BJ (cell line): ENCODE data around the gene HOXD11. TPM values are rescaled to one million over a fixed set of nuclear protein-coding genes. Genes with fewer than 3 reads are reported as not detected.

Experiments used
- CTCF ChIA-PET: fragments of 350-600 bp; formaldehyde crosslinking; extraction: SDS; loops from one replicate; lab custom pipeline; 2021; ENCODE audit warnings: antibody characterized with exemption, inconsistent platforms; lab: Yijun Ruan, JAX
- POLR2A ChIA-PET: fragments of 300-600 bp; sonication (Branson Sonifier 250); formaldehyde crosslinking; extraction: SDS; loops from one replicate; lab custom pipeline; 2021; ENCODE audit warnings: antibody characterized with exemption; lab: Charles Lee
- DNase-seq: peaks from one replicate; pipeline ENCODE4 v3.0.0-alpha.2; 2011; ENCODE audit warnings: low read depth
- H3K27me3 ChIP-seq: 2 replicates; pipeline ENCODE4 v1.6.0; 2011; ENCODE audit warnings: low read length; ENCODE audit not compliant: control insufficient read depth, insufficient read depth
- H3K36me3 ChIP-seq: 2 replicates; pipeline ENCODE4 v1.5.1; 2011; ENCODE audit warnings: low read length; ENCODE audit not compliant: control insufficient read depth, insufficient read depth
- H3K4me3 ChIP-seq: 2 replicates; pipeline ENCODE4 v1.5.1; 2011; ENCODE audit warnings: low read depth, mild to moderate bottlenecking, control low read depth, low read length
- polyA plus RNA-seq: library from polyadenylated mRNA; depleted of rRNA; stranded (reverse); fragments of >200 nt; gene quantifications from 2 replicates; pipeline ENCODE4 v1.2.3, GENCODE V29; 2011
- TF ChIP-seq, protein P1 (sequence below): IDR thresholded peaks from 2 replicates; pipeline ENCODE4 v1.5.1; 2011; ENCODE audit warnings: low read depth, mild to moderate bottlenecking, control low read depth, inconsistent platforms, low read length, moderate library complexity; ENCODE audit not compliant: insufficient read depth

Gene HOXD11
- polyA plus RNA-seq, 1 experiment, result 9.9 TPM

- ChIA-PET CTCF (interaction anchor here (0.8 to 4.4 kb wide), 9 partner anchors 9 to 1004 kb away, joined by 3 to 24 read pairs (median 4); no protein-coding TSS in a partner anchor), POLR2A (interaction anchor here (0.7 kb wide), 1 partner anchor 14 kb away, joined by 3 read pairs; the partner anchor contains the start of gene HOXD9)
- Histone ChIP-seq H3K36me3 (no peaks in the 10 kb centered on the region), H3K27me3 (peaks cover 48% of the 10 kb centered on the region), H3K4me3 (peak overlapping the region; percentile 40)
- DNase-seq, result no peak
- TF ChIP-seq, protein P1, sequence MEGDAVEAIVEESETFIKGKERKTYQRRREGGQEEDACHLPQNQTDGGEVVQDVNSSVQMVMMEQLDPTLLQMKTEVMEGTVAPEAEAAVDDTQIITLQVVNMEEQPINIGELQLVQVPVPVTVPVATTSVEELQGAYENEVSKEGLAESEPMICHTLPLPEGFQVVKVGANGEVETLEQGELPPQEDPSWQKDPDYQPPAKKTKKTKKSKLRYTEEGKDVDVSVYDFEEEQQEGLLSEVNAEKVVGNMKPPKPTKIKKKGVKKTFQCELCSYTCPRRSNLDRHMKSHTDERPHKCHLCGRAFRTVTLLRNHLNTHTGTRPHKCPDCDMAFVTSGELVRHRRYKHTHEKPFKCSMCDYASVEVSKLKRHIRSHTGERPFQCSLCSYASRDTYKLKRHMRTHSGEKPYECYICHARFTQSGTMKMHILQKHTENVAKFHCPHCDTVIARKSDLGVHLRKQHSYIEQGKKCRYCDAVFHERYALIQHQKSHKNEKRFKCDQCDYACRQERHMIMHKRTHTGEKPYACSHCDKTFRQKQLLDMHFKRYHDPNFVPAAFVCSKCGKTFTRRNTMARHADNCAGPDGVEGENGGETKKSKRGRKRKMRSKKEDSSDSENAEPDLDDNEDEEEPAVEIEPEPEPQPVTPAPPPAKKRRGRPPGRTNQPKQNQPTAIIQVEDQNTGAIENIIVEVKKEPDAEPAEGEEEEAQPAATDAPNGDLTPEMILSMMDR, result no peak
These were observed 29.5 kb downstream of the HOXD11 start for GRCh38 chr2:176136374-176137251.

DNA sequence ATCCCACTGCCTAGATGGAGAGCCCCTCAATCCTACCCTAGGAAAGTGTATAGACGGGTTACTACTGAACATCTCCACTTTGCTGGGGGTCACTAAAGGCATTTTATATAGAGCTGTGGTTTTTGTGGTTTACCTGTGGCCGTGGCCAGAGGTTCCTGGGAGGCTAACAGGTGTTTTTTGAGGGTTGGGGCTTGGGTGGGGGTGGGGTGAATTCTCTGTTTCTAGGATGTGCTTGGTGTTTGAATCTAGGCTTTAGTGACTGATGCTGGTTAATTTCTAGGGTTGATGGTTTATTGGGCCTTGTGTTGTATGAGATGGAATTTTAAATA is 30.1 kb downstream of the HOXD11 start:
- ChIA-PET CTCF (interaction anchor here (0.9 to 4.7 kb wide), 7 partner anchors 10 to 515 kb away, joined by 3 to 92 read pairs (median 5); no protein-coding TSS in a partner anchor), POLR2A (no interaction called here)
- Histone ChIP-seq H3K27me3 (peaks cover 46% of the 10 kb centered on the region), H3K4me3 (peak overlapping the region; percentile 40), H3K36me3 (no peaks in the 10 kb centered on the region)
- TF ChIP-seq, protein P1, result no peak
- no peak for DNase-seq

DNA sequence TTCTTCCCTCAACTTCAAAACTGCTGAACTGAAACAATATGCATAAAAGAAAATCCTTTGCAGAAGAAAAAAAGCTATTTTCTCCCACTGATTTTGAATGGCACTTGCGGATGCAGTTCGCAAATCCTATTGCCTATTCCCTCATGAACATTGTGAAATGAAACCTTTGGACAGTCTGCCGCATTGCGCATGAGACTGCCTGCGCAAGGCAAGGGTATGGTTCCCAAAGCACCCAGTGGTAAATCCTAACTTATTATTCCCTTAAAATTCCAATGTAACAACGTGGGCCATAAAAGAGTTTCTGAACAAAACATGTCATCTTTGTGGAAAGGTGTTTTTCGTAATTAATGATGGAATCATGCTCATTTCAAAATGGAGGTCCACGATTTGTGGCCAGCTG is 30.8 kb downstream of the HOXD11 start:
- Histone ChIP-seq H3K4me3 (no peak overlapping the region), H3K36me3 (no peaks in the 10 kb centered on the region), H3K27me3 (peaks cover 42% of the 10 kb centered on the region)
- ChIA-PET CTCF (interaction anchor here (1.6 to 8.7 kb wide), 5 partner anchors 11 to 514 kb away, joined by 8 to 110 read pairs (median 72); no protein-coding TSS in a partner anchor), POLR2A (no interaction called here)
- DNase-seq, result no peak
- TF ChIP-seq, protein P1, result no peak

DNA sequence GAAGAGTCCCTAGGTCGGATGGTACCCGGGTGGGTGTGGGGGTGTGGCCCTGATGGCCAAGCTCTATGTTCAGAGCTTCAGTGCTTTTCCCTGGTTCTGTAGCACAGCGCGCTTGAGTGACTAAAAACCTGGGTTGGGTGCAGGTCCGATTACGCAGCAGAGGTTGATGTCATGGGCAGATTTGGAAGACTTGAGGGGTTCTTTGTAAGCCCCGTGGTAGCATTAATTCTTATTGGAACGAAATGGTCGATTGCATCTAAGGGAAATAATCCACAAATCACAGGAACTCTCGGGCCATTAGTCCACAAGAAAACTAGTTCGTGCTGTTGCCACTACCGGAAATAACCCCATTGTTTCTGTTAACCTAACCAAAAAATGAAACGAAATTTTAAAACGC is 31.4 kb downstream of the HOXD11 start:
- H3K36me3 ChIP-seq, result no peaks in the 10 kb centered on the region
- ChIA-PET CTCF (interaction anchor here (1.1 to 8.7 kb wide), 8 partner anchors 8 to 513 kb away, joined by 3 to 110 read pairs (median 48); partner anchors contain the start of gene HOXD8), POLR2A (no interaction called here)
- TF ChIP-seq, protein P1, result no peak
- no peak overlapping the region for H3K4me3 ChIP-seq
- peaks cover 38% of the 10 kb centered on the region for H3K27me3 ChIP-seq
- DNase-seq, result no peak
